Mesenchymal stem cell (in vitro differentiated cells and primary cell): ENCODE measurements around the gene CBX4.
A peak's percentile ranks its signal among the peaks of the same experiment; 100 is the strongest.

Experiments used
- DNase-seq: peaks from one replicate; pipeline ENCODE4 v3.0.0-alpha.2; 2013
- H2AFZ ChIP-seq: one replicate; pipeline ENCODE4 v1.6.1; 2013; ENCODE audit warnings: low read depth, mild to moderate bottlenecking, control low read depth, inconsistent platforms, low read length, moderate library complexity
- H2AK5ac ChIP-seq: 2 replicates; pipeline ENCODE4 v1.6.1; 2013; ENCODE audit warnings: low read length, moderate library complexity, mild to moderate bottlenecking, inconsistent platforms; ENCODE audit not compliant: severe bottlenecking
- H2BK120ac ChIP-seq: one replicate; pipeline ENCODE4 v1.6.1; 2013; ENCODE audit warnings: low read depth, mild to moderate bottlenecking, inconsistent platforms, low read length, moderate library complexity
- H2BK12ac ChIP-seq, 2 experiments: one replicate each; pipeline ENCODE4 v1.6.1; 2013; ENCODE audit warnings: inconsistent platforms in 2 of 2, low read length in 2 of 2, mild to moderate bottlenecking in 2 of 2, moderate library complexity in 2 of 2, control low read depth in 1 of 2
- H2BK15ac ChIP-seq: one replicate; pipeline ENCODE4 v1.6.1; 2013; ENCODE audit warnings: mild to moderate bottlenecking, low read depth, inconsistent platforms; ENCODE audit not compliant: poor library complexity, severe bottlenecking
- H2BK5ac ChIP-seq: 2 replicates; pipeline ENCODE4 v1.6.1; 2013; ENCODE audit warnings: low read depth, mild to moderate bottlenecking, low read length, control low read depth, inconsistent platforms; ENCODE audit not compliant: poor library complexity, severe bottlenecking
- H3K14ac ChIP-seq, 2 experiments: one replicate each; pipeline ENCODE4 v1.6.1; 2013; ENCODE audit warnings: inconsistent platforms in 2 of 2, low read length in 2 of 2, control low read depth in 1 of 2, mild to moderate bottlenecking in 1 of 2, moderate library complexity in 1 of 2
- H3K18ac ChIP-seq, 2 experiments: one replicate each; pipeline ENCODE4 v1.6.1; 2013; ENCODE audit warnings: inconsistent platforms in 2 of 2, low read length in 2 of 2, control low read depth in 1 of 2, low read depth in 1 of 2, mild to moderate bottlenecking in 1 of 2
- H3K23ac ChIP-seq, 2 experiments: one replicate each; pipeline ENCODE4 v1.6.1; 2013; ENCODE audit warnings: inconsistent platforms in 2 of 2, low read length in 2 of 2, mild to moderate bottlenecking in 2 of 2, moderate library complexity in 2 of 2, control low read depth in 1 of 2
- H3K27ac ChIP-seq: 2 replicates; pipeline ENCODE4 v1.5.1; 2013; ENCODE audit warnings: mild to moderate bottlenecking, moderate library complexity, low read length, control low read depth, inconsistent platforms; ENCODE audit not compliant: poor library complexity, severe bottlenecking
- H3K27me3 ChIP-seq, 2 experiments: 2 replicates each; pipeline versions ENCODE4 v1.6.1 to v1.7.0; 2013; ENCODE audit warnings: low read length in 2 of 2, mild to moderate bottlenecking in 2 of 2, moderate library complexity in 2 of 2, control low read depth in 1 of 2, inconsistent platforms in 1 of 2; ENCODE audit not compliant: control insufficient read depth in 1 of 2, insufficient read depth in 1 of 2
- H3K36me3 ChIP-seq, 2 experiments: 2 replicates each; pipeline versions ENCODE4 v1.6.1 to v1.7.0; 2013; ENCODE audit warnings: low read length in 2 of 2, control low read depth in 1 of 2, inconsistent platforms in 1 of 2, low read depth in 1 of 2, mild to moderate bottlenecking in 1 of 2; ENCODE audit not compliant: insufficient read depth in 2 of 2, control insufficient read depth in 1 of 2
- H3K4ac ChIP-seq, 2 experiments: one replicate each; pipeline ENCODE4 v1.6.1; 2013; ENCODE audit warnings: inconsistent platforms in 2 of 2, low read length in 2 of 2, mild to moderate bottlenecking in 2 of 2, moderate library complexity in 2 of 2, control low read depth in 1 of 2, low read depth in 1 of 2
- H3K4me1 ChIP-seq: 2 replicates; pipeline ENCODE4 v1.6.1; 2013; ENCODE audit warnings: low read depth, low read length, control low read depth; ENCODE audit not compliant: control insufficient read depth, insufficient read depth
- H3K4me2 ChIP-seq: 2 replicates; pipeline ENCODE4 v1.6.1; 2013; ENCODE audit warnings: low read length, mild to moderate bottlenecking, inconsistent platforms; ENCODE audit not compliant: poor library complexity, severe bottlenecking
- H3K4me3 ChIP-seq, 2 experiments: 2 replicates each; pipeline versions ENCODE4 v1.5.1 to v1.7.0; 2013; ENCODE audit warnings: low read length in 2 of 2, mild to moderate bottlenecking in 2 of 2, control low read depth in 1 of 2, low read depth in 1 of 2; ENCODE audit not compliant: insufficient read depth in 1 of 2
- H3K79me1 ChIP-seq: replicated peaks from 2 replicates; pipeline ENCODE4 v1.6.1; 2013; ENCODE audit warnings: mild to moderate bottlenecking, control low read depth, low read length, inconsistent platforms; ENCODE audit not compliant: poor library complexity, severe bottlenecking
- H3K9ac ChIP-seq: 2 replicates; pipeline ENCODE4 v1.7.0; 2013; ENCODE audit warnings: mild to moderate bottlenecking, low read length, moderate library complexity
- H3K9me3 ChIP-seq: 2 replicates; pipeline ENCODE4 v1.7.0; 2013; ENCODE audit warnings: mild to moderate bottlenecking, low read length; ENCODE audit not compliant: control insufficient read depth
- H4K8ac ChIP-seq: one replicate; pipeline ENCODE4 v1.6.1; 2013; ENCODE audit warnings: inconsistent platforms, mild to moderate bottlenecking, low read length, moderate library complexity
- H4K91ac ChIP-seq: one replicate; pipeline ENCODE4 v1.6.1; 2013; ENCODE audit warnings: mild to moderate bottlenecking, low read length, inconsistent platforms
- WGBS: methylation state at CpG from one replicate; pipeline ENCODE4 v1.1.7; 2013; ENCODE audit warnings: mixed read lengths; 5-methylcytosine and 5-hydroxymethylcytosine counted together

Gene CBX4

GRCh38 chr17:79834565-79835469, 4.4 kb downstream of the CBX4 start:
- H2BK5ac ChIP-seq, result no peak overlapping the region
- H3K4me1 ChIP-seq, result peaks cover 57% of the 10 kb centered on the region
- H3K27me3 ChIP-seq, result peaks cover under 1 to 10% of the 10 kb centered on the region in 2 experiments
- peaks cover 40% of the 10 kb centered on the region for H3K79me1 ChIP-seq
- no peak overlapping the region for H3K23ac ChIP-seq
- WGBS, result 65% methylated on average over 58 of the region's 61 CpGs
- peak overlapping the region; percentile 56 for H4K8ac ChIP-seq
- H3K27ac ChIP-seq, result no peak overlapping the region
- H3K9me3 ChIP-seq, result no peaks in the 10 kb centered on the region
- H3K36me3 ChIP-seq, result peaks cover 16 to 38% of the 10 kb centered on the region in 2 experiments
- no peak overlapping the region for H2AK5ac ChIP-seq
- H3K18ac ChIP-seq, result no peak overlapping the region
- no peak overlapping the region for H3K4ac ChIP-seq
- H4K91ac ChIP-seq, result no peak overlapping the region
- H2BK12ac ChIP-seq, result no peak overlapping the region
- no peak overlapping the region for H3K14ac ChIP-seq
- DNase-seq, result no peak
- no peak overlapping the region for H3K4me3 ChIP-seq
- no peak overlapping the region for H3K9ac ChIP-seq
- peak overlapping the region; percentile 15 for H2BK15ac ChIP-seq
- H2AFZ ChIP-seq, result no peak overlapping the region
- H3K4me2 ChIP-seq, result no peak overlapping the region
- no peak overlapping the region for H2BK120ac ChIP-seq

- Histone ChIP-seq H3K36me3 (peaks cover 16 to 38% of the 10 kb centered on the region in 2 experiments), H3K9ac (no peak overlapping the region), H3K27ac (no peak overlapping the region), H4K91ac (no peak overlapping the region), H3K9me3 (no peaks in the 10 kb centered on the region), H4K8ac (peak overlapping the region; percentile 39), H3K4me3 (no peak overlapping the region), H3K4me2 (no peak overlapping the region), H3K18ac (no peak overlapping the region), H3K4me1 (peaks cover 55% of the 10 kb centered on the region), H3K27me3 (peaks cover 0 to 16% of the 10 kb centered on the region in 2 experiments), H2AFZ (no peak overlapping the region), H3K79me1 (peaks cover 40% of the 10 kb centered on the region), H2AK5ac (no peak overlapping the region), H2BK120ac (peak overlapping the region; percentile 8), H3K23ac (peak overlapping the region in 1 of 2 experiments; percentile 46), H2BK5ac (no peak overlapping the region), H3K4ac (no peak overlapping the region), H3K14ac (no peak overlapping the region), H2BK15ac (peak overlapping the region; percentile 92), H2BK12ac (no peak overlapping the region)
- 51% methylated on average over 76 of the region's 83 CpGs for WGBS
- DNase-seq, result no peak
These were observed 5.3 kb downstream of the CBX4 start for GRCh38 chr17:79833744-79834564.

DNA sequence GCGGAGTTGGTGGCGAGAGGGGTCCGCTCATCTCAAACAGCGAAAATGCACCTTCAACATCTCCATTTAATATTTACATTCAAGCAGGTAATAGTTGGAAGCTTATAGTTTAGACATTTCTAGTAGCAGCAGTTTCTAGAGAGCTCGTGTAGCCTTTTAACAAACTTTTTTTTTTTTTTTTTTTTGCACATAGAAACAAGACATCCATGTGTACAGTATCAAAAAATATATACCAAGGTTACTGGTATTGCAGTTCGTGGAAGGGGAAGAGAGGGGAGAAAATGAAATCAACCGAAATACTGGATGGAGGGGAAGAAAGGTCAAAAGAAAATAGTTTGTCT, 6.2 kb downstream of the CBX4 start:
- no peak overlapping the region for H3K23ac ChIP-seq
- no peak overlapping the region for H3K9ac ChIP-seq
- no peak overlapping the region for H2AFZ ChIP-seq
- no peak overlapping the region for H2BK5ac ChIP-seq
- no peaks in the 10 kb centered on the region for H3K9me3 ChIP-seq
- no peak overlapping the region for H3K4ac ChIP-seq
- no peak overlapping the region for H4K8ac ChIP-seq
- peaks cover 0 to 21% of the 10 kb centered on the region in 2 experiments for H3K27me3 ChIP-seq
- peak overlapping the region; percentile 95 for H2BK15ac ChIP-seq
- no CpG with 5 or more reads among the region's 7 CpGs for WGBS
- H3K18ac ChIP-seq, result no peak overlapping the region
- H3K36me3 ChIP-seq, result peaks cover 16 to 38% of the 10 kb centered on the region in 2 experiments
- peaks cover 40% of the 10 kb centered on the region for H3K79me1 ChIP-seq
- peaks cover 55% of the 10 kb centered on the region for H3K4me1 ChIP-seq
- H2BK12ac ChIP-seq, result no peak overlapping the region
- H3K4me2 ChIP-seq, result peak overlapping the region; percentile 72
- DNase-seq, result no peak
- H4K91ac ChIP-seq, result no peak overlapping the region
- H2BK120ac ChIP-seq, result no peak overlapping the region
- H3K4me3 ChIP-seq, result no peak overlapping the region
- H3K14ac ChIP-seq, result no peak overlapping the region
- H3K27ac ChIP-seq, result no peak overlapping the region
- no peak overlapping the region for H2AK5ac ChIP-seq
